ENCODE results near the gene CABP2. TPM values are rescaled to one million over a fixed set of nuclear protein-coding genes. Genes with fewer than 3 reads are reported as not detected.
"Not testable (repeated sequence)": the region's sequence is repeated elsewhere in the genome, so short reads cannot be mapped to it uniquely, and the experiment has no call there.

Gene CABP2
- total and polyA plus RNA-seq, 4 donors: not detected

- TF ChIP-seq REST (IDR thresholded peaks at IDR 0.05) (peak; percentile 62), ZBTB33 (IDR thresholded peaks at IDR 0.05) (peak; percentile 74), HNF4A (conservative IDR thresholded peaks at IDR 0.05) (peak in 1 of 2 donors; percentile 34)
These were observed 40.1 kb downstream of the CABP2 start, which contains the start of gene AIP (continued) for GRCh38 chr11:67482827-67483798.

GRCh38 chr11:67482275-67482826, 40.9 kb downstream of the CABP2 start:
- peak overlapping the region; percentile 53 to 65 (median 61) for H3K4me3 ChIP-seq (ENCODE audit: low read depth in 1 of 3, low read length in 3 of 3)
- H3K9ac ChIP-seq (ENCODE audit: low read depth in 1 of 2, low read length in 2 of 2): peak overlapping the region; percentile 68 to 79
- H3K4me1 ChIP-seq (ENCODE audit: control insufficient read depth in 4 of 4, insufficient read depth in 4 of 4, low read length in 3 of 4): peaks cover 10 to 25% (median 15%) of the 10 kb centered on the region in 4 donors
- H3K36me3 ChIP-seq (ENCODE audit: control insufficient read depth in 4 of 4, insufficient read depth in 3 of 4, low read depth in 1 of 4, low read length in 3 of 4): peaks cover 0 to 2% (median 0%) of the 10 kb centered on the region in 4 donors
- no peaks in the 10 kb centered on the region for H3K9me3 ChIP-seq (ENCODE audit: control insufficient read depth in 4 of 4, low read length in 3 of 4)
- DNase-seq (ENCODE audit: low spot score): no peak
- H3K27me3 ChIP-seq (ENCODE audit: control insufficient read depth in 4 of 4, insufficient read depth in 4 of 4, low read length in 3 of 4): no peaks in the 10 kb centered on the region
- peak overlapping the region; percentile 62 to 74 for H3K27ac ChIP-seq (ENCODE audit: low read depth in 1 of 2, low read length in 2 of 2)
- 50% methylated on average over 19 of the region's 19 CpGs for WGBS
- peak; percentile 4 for TF ChIP-seq YY1 (IDR thresholded peaks at IDR 0.05)
- no peak for TF ChIP-seq CTCF (IDR thresholded peaks at IDR 0.05; ENCODE audit: low read depth, low read length, missing input control)
- no peak for TF ChIP-seq HNF4G (IDR thresholded peaks at IDR 0.05)
- TF ChIP-seq RAD21 (IDR thresholded peaks at IDR 0.05): no peak
- no peak for TF ChIP-seq FOXA1 (IDR thresholded peaks at IDR 0.05)

GRCh38 chr11:67477344-67478050, 45.7 kb downstream of the CABP2 start:
- not testable (repeated sequence) for H3K9me3 ChIP-seq (ENCODE audit: control insufficient read depth in 4 of 4, low read length in 3 of 4); DNase-seq (ENCODE audit: low spot score); H3K27ac ChIP-seq (ENCODE audit: low read depth in 1 of 2, low read length in 2 of 2); H3K9ac ChIP-seq (ENCODE audit: low read depth in 1 of 2, low read length in 2 of 2); H3K36me3 ChIP-seq (ENCODE audit: control insufficient read depth in 4 of 4, insufficient read depth in 3 of 4, low read depth in 1 of 4, low read length in 3 of 4); H3K4me3 ChIP-seq (ENCODE audit: low read depth in 1 of 3, low read length in 3 of 3); H3K27me3 ChIP-seq (ENCODE audit: control insufficient read depth in 4 of 4, insufficient read depth in 4 of 4, low read length in 3 of 4)
- peaks cover 5 to 14% (median 7%) of the 10 kb centered on the region in 4 donors for H3K4me1 ChIP-seq (ENCODE audit: control insufficient read depth in 4 of 4, insufficient read depth in 4 of 4, low read length in 3 of 4)
- WGBS: 78% methylated on average over 13 of the region's 16 CpGs

GRCh38 chr11:67476692-67477091, 46.6 kb downstream of the CABP2 start:
- H3K4me1 ChIP-seq (ENCODE audit: control insufficient read depth in 4 of 4, insufficient read depth in 4 of 4, low read length in 3 of 4): peaks cover 3 to 11% (median 4%) of the 10 kb centered on the region in 4 donors
- not testable (repeated sequence) for H3K9ac ChIP-seq (ENCODE audit: low read depth in 1 of 2, low read length in 2 of 2); H3K4me3 ChIP-seq (ENCODE audit: low read depth in 1 of 3, low read length in 3 of 3); H3K9me3 ChIP-seq (ENCODE audit: control insufficient read depth in 4 of 4, low read length in 3 of 4); H3K36me3 ChIP-seq (ENCODE audit: control insufficient read depth in 4 of 4, insufficient read depth in 3 of 4, low read depth in 1 of 4, low read length in 3 of 4); H3K27me3 ChIP-seq (ENCODE audit: control insufficient read depth in 4 of 4, insufficient read depth in 4 of 4, low read length in 3 of 4); DNase-seq (ENCODE audit: low spot score); H3K27ac ChIP-seq (ENCODE audit: low read depth in 1 of 2, low read length in 2 of 2)
- 82% methylated on average over 10 of the region's 10 CpGs for WGBS
